ENCODE measurements around the gene NRARP.
A peak's percentile ranks its signal among the peaks of the same experiment; 100 is the strongest.

NRARP gene

GRCh38 chr9:137305798-137306065 lies 3.7 kb upstream of the NRARP start:
- no peaks in the 10 kb centered on the region for H4K20me1 ChIP-seq (ENCODE audit: insufficient read depth, low read length)
- no peaks in the 10 kb centered on the region for H3K9me3 ChIP-seq (replicated peaks; ENCODE audit: insufficient read depth, low read length)
- TF ChIP-seq EZH2 (optimal IDR thresholded peaks at IDR 0.05; ENCODE audit: low read depth, low read length) (no peak), CTCF (IDR thresholded peaks at IDR 0.05; ENCODE audit: low read length) (no peak), EZH2phosphoT487 (IDR thresholded peaks at IDR 0.05; ENCODE audit: low read length) (no peak)
- no peak overlapping the region for H3K9ac ChIP-seq (ENCODE audit: low read length)
- H3K9me2 ChIP-seq (replicated peaks; ENCODE audit: insufficient read depth, low read length), result no peaks in the 10 kb centered on the region
- H3K27me3 ChIP-seq (replicated peaks; ENCODE audit: insufficient read depth, low read length), result peaks cover 25% of the 10 kb centered on the region
- H3K4me2 ChIP-seq (ENCODE audit: low read depth, low read length), result peak overlapping the region; percentile 41; the same call in 1 of the 2 replicates
- H2AFZ ChIP-seq (ENCODE audit: low read length), result peak overlapping the region; percentile 63; the same call in 1 of the 2 replicates
- H3K79me2 ChIP-seq (ENCODE audit: low read length), result no peaks in the 10 kb centered on the region
- H3K36me3 ChIP-seq (replicated peaks; ENCODE audit: insufficient read depth, low read length), result no peaks in the 10 kb centered on the region
- H3F3A ChIP-seq (ENCODE audit: insufficient read depth, low read length), result peaks cover 7% of the 10 kb centered on the region; the same call in 1 of the 2 replicates
- H3K4me1 ChIP-seq (ENCODE audit: low read length), result peaks cover 3% of the 10 kb centered on the region; the same call in 1 of the 2 replicates
- no peak overlapping the region for H3K4me3 ChIP-seq (ENCODE audit: low read length)
- DNase-seq, result no peak
- H3K27ac ChIP-seq (ENCODE audit: low read length), result no peak overlapping the region

GRCh38 chr9:137305060-137305797 lies 3.2 kb upstream of the NRARP start:
- Histone ChIP-seq H3K4me2 (ENCODE audit: low read depth, low read length) (peak overlapping the region; percentile 41; the same call in 1 of the 2 replicates), H3K27me3 (replicated peaks; ENCODE audit: insufficient read depth, low read length) (peaks cover 30% of the 10 kb centered on the region), H3K4me3 (ENCODE audit: low read length) (peak overlapping the region; percentile 11; the same call in 1 of the 2 replicates), H3K9me3 (replicated peaks; ENCODE audit: insufficient read depth, low read length) (no peaks in the 10 kb centered on the region), H3K9ac (ENCODE audit: low read length) (no peak overlapping the region), H3K36me3 (replicated peaks; ENCODE audit: insufficient read depth, low read length) (no peaks in the 10 kb centered on the region), H3K4me1 (ENCODE audit: low read length) (0 out of 2 replicates have a peak, but pooled peaks cover 3% of the 10 kb centered on the region), H2AFZ (ENCODE audit: low read length) (peak overlapping the region; percentile 63), H3K79me2 (ENCODE audit: low read length) (no peaks in the 10 kb centered on the region), H3F3A (ENCODE audit: insufficient read depth, low read length) (peaks cover 7% of the 10 kb centered on the region; the same call in 1 of the 2 replicates), H3K9me2 (replicated peaks; ENCODE audit: insufficient read depth, low read length) (no peaks in the 10 kb centered on the region), H4K20me1 (ENCODE audit: insufficient read depth, low read length) (no peaks in the 10 kb centered on the region), H3K27ac (ENCODE audit: low read length) (no peak overlapping the region)
- TF ChIP-seq EZH2 (optimal IDR thresholded peaks at IDR 0.05; ENCODE audit: low read depth, low read length) (no peak), CTCF (IDR thresholded peaks at IDR 0.05; ENCODE audit: low read length) (no peak; the same call in 1 of the 2 replicates), EZH2phosphoT487 (IDR thresholded peaks at IDR 0.05; ENCODE audit: low read length) (no peak)
- DNase-seq, result peak; percentile 36

GRCh38 chr9:137304383-137305059 lies 2.5 kb upstream of the NRARP start:
- H3K4me3 ChIP-seq (ENCODE audit: low read length), result no peak overlapping the region
- H3K27ac ChIP-seq (ENCODE audit: low read length), result no peak overlapping the region
- TF ChIP-seq CTCF (IDR thresholded peaks at IDR 0.05; ENCODE audit: low read length), result no peak
- TF ChIP-seq EZH2 (optimal IDR thresholded peaks at IDR 0.05; ENCODE audit: low read depth, low read length), result no peak
- TF ChIP-seq EZH2phosphoT487 (IDR thresholded peaks at IDR 0.05; ENCODE audit: low read length), result no peak
- no peaks in the 10 kb centered on the region for H3K36me3 ChIP-seq (replicated peaks; ENCODE audit: insufficient read depth, low read length)
- DNase-seq, result no peak
- H3K79me2 ChIP-seq (ENCODE audit: low read length), result no peaks in the 10 kb centered on the region
- H3K9me3 ChIP-seq (replicated peaks; ENCODE audit: insufficient read depth, low read length), result no peaks in the 10 kb centered on the region
- H3K9ac ChIP-seq (ENCODE audit: low read length), result no peak overlapping the region
- peaks cover 7% of the 10 kb centered on the region; the same call in 1 of the 2 replicates for H3F3A ChIP-seq (ENCODE audit: insufficient read depth, low read length)
- H3K27me3 ChIP-seq (replicated peaks; ENCODE audit: insufficient read depth, low read length), result peaks cover 38% of the 10 kb centered on the region
- 0 out of 2 replicates have a peak, but pooled peaks cover 3% of the 10 kb centered on the region for H3K4me1 ChIP-seq (ENCODE audit: low read length)
- no peak overlapping the region for H2AFZ ChIP-seq (ENCODE audit: low read length)
- no peak overlapping the region for H3K4me2 ChIP-seq (ENCODE audit: low read depth, low read length)
- H3K9me2 ChIP-seq (replicated peaks; ENCODE audit: insufficient read depth, low read length), result no peaks in the 10 kb centered on the region
- no peaks in the 10 kb centered on the region for H4K20me1 ChIP-seq (ENCODE audit: insufficient read depth, low read length)
